GM18519 (cell line): ENCODE measurements around the gene SSNA1.
"Not testable (repeated sequence)": the region's sequence is repeated elsewhere in the genome, so short reads cannot be mapped to it uniquely, and the experiment has no call there.

Source experiments
- ATAC-seq: cut with Tn5 transposase; IDR thresholded peaks from one replicate; pipeline ENCODE4 v1.9.1; 2021; ENCODE audit warnings: mild to moderate bottlenecking, moderate library complexity; ENCODE audit not compliant: unreplicated experiment, low FRiP score

Gene SSNA1

GRCh38 chr9:137228506-137228967, 40.1 kb downstream of the SSNA1 start:
- ATAC-seq, result no peak

- no peak for ATAC-seq
These were observed 40.8 kb downstream of the SSNA1 start for GRCh38 chr9:137228968-137229896.

- ATAC-seq, result no peak
These were observed 41.6 kb downstream of the SSNA1 start for GRCh38 chr9:137229903-137230704.

GRCh38 chr9:137230705-137231371, 42.4 kb downstream of the SSNA1 start, which contains the start of gene SLC34A3:
SLC34A3 (plus strand) TSS chr9:137230901; CDS start chr9:137231703, 802 bp downstream.
- ATAC-seq, result no peak

GRCh38 chr9:137231372-137232039, 43.0 kb downstream of the SSNA1 start:
- no peak for ATAC-seq

GRCh38 chr9:137232101-137232500, 43.6 kb downstream of the SSNA1 start:
- ATAC-seq, result no peak

GRCh38 chr9:137232510-137232909, 44.0 kb downstream of the SSNA1 start:
- ATAC-seq, result no peak

- no peak for ATAC-seq
These were observed 44.9 kb downstream of the SSNA1 start for GRCh38 chr9:137233143-137233980.

- no peak for ATAC-seq
These were observed 45.7 kb downstream of the SSNA1 start for GRCh38 chr9:137234055-137234697.

GRCh38 chr9:137234758-137235423, 46.4 kb downstream of the SSNA1 start:
- ATAC-seq, result no peak

- ATAC-seq, result no peak
These were observed 47.2 kb downstream of the SSNA1 start for GRCh38 chr9:137235424-137236237.

- no peak for ATAC-seq
These were observed 47.9 kb downstream of the SSNA1 start for GRCh38 chr9:137236238-137236935.

GRCh38 chr9:137236936-137237421, 48.5 kb downstream of the SSNA1 start:
- ATAC-seq, result no peak

GRCh38 chr9:137237759-137238726, 49.6 kb downstream of the SSNA1 start:
- ATAC-seq, result no peak

GRCh38 chr9:137239541-137240200, 51.2 kb downstream of the SSNA1 start:
- ATAC-seq, result not testable (repeated sequence)
